ENCODE data around the gene CSMD2. TPM values are rescaled to one million over a fixed set of nuclear protein-coding genes. Genes with fewer than 3 reads are reported as not detected.

The CSMD2 gene
- total and polyA plus RNA-seq, 8 donors: 0.20 to 0.81 (median 0.47) TPM

DNA sequence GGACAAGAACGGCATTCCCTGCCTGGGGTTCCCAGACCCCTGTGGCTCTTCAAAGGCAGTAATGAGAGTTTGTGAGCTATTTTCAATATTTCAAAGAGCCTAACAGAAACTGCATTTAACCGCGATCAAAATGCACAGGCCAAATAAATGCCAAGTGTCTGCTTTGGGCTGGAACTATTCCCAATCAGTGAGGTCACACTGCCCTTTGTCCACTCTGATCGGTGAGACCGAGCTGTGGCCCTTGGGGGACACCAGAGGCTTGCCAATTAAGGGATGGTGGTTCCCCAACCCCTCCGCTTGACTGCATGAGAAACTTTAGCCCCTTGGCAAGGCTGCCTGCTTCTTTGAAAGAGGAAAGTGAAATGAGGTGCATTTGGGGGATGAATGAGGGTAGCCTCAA is 20.3 kb downstream of the CSMD2 start:
- H3K36me3 ChIP-seq: no peaks in the 10 kb centered on the region
- H3K27me3 ChIP-seq: peaks cover 0 to 23% of the 10 kb centered on the region in 2 donors
- ATAC-seq: no peak
- H3K9me3 ChIP-seq: no peaks in the 10 kb centered on the region
- DNase-seq: no peak
- H3K27ac ChIP-seq: no peak overlapping the region
- H3K4me1 ChIP-seq: no peaks in the 10 kb centered on the region
- H3K4me3 ChIP-seq: no peak overlapping the region
- intact Hi-C loops (cut with DNase I): no loop called here
- TF ChIP-seq, protein P1, sequence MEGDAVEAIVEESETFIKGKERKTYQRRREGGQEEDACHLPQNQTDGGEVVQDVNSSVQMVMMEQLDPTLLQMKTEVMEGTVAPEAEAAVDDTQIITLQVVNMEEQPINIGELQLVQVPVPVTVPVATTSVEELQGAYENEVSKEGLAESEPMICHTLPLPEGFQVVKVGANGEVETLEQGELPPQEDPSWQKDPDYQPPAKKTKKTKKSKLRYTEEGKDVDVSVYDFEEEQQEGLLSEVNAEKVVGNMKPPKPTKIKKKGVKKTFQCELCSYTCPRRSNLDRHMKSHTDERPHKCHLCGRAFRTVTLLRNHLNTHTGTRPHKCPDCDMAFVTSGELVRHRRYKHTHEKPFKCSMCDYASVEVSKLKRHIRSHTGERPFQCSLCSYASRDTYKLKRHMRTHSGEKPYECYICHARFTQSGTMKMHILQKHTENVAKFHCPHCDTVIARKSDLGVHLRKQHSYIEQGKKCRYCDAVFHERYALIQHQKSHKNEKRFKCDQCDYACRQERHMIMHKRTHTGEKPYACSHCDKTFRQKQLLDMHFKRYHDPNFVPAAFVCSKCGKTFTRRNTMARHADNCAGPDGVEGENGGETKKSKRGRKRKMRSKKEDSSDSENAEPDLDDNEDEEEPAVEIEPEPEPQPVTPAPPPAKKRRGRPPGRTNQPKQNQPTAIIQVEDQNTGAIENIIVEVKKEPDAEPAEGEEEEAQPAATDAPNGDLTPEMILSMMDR (IDR thresholded peaks at IDR 0.05): no peak

DNA sequence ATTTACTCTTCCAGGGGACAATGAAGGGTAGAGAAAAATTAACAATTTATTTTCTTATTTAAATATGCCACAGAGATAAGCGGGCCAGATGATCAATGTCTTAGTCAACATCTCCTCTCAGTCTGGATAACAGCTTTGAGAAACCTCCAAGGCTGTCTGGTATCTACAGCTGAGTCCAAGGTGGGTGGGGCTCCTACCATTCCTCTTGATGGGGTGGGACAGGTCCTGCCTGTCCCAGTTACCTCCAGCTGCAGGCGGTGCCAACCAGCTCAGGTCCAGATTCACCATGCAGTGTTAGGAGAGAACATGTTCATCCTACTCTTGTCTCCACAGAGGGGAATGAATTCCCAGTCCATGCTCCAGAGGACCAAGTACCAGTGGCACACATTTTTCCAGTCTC is 21.1 kb downstream of the CSMD2 start:
- ATAC-seq: no peak
- TF ChIP-seq, protein P1 (IDR thresholded peaks at IDR 0.05): no peak
- no peak for DNase-seq
- intact Hi-C loops (cut with DNase I): no loop called here
- Histone ChIP-seq H3K9me3 (no peaks in the 10 kb centered on the region), H3K4me3 (no peak overlapping the region), H3K4me1 (no peaks in the 10 kb centered on the region), H3K27me3 (peaks cover 0 to 18% of the 10 kb centered on the region in 2 donors), H3K27ac (no peak overlapping the region), H3K36me3 (no peaks in the 10 kb centered on the region)

DNA sequence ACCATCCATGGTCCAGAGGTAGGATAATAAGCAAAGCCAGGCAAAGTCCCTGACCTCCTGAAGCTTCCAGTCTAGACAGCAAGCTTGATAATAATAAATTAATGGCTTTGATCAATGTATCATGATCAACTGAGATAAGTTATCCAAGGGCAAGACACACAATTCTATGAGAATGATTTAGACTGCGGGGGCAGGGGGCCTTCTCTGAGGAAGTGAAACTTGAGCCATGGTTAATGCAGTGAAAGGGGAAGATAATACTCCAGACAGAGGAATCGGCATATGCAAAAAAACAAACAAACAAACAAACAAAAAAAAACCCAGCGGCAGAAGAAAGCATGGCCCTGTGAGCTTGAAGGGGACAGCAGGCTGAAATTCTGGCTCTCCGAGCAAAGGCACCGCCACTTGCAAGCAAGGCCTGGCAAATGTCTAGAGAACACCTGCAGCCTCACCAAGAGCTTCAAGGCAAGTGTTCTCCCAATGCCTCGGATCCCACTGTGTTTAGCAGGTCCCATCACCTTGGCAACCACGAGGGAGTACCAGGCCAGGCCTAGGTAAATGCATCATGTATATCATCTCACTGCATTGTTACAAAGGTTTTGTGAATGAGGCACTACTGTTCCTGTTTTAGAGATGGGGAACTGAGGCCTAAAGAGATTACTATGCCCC is 24.9 kb downstream of the CSMD2 start:
- Histone ChIP-seq H3K9me3 (no peaks in the 10 kb centered on the region), H3K27me3 (peaks cover 0 to 7% of the 10 kb centered on the region in 2 donors), H3K4me1 (no peaks in the 10 kb centered on the region), H3K27ac (no peak overlapping the region), H3K36me3 (no peaks in the 10 kb centered on the region), H3K4me3 (no peak overlapping the region)
- no peak for ATAC-seq
- intact Hi-C loops (cut with DNase I): no loop called here
- DNase-seq: no peak
- TF ChIP-seq, protein P1 (IDR thresholded peaks at IDR 0.05): no peak

DNA sequence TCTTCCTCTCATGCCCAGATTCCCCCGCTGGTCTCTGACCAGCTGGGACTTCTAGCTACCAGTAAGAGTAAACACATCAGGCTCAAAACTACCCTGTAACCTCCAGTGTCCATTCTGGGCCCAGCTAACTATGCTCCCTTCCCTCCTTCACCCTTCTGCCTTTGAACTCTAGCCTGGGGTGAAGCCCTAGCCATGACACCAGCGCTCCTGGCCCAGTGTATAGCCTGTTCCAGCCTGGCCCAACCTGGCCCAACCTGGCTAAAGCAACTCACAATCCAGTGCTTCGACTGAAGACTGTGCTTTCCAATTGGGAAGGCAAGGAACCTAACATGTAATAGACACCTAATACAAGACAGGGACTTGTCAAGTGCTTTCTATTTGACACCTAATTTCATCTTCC is 27.6 kb downstream of the CSMD2 start:
- intact Hi-C loops (cut with DNase I): no loop called here

DNA sequence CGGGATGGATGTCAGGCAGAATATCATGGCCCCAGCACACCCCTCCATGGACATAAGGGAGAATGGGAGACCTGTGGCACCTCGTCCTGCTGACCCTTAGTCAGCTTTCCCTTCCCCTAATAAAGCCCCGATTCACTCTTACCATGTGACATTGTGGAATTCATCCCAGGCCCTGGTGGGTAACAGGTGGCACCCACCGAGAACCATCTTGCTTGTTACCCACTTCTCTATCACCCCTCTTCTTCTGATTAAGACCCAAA is 32.9 kb downstream of the CSMD2 start:
- ATAC-seq: no peak
- no peak overlapping the region for H3K4me3 ChIP-seq
- TF ChIP-seq, protein P1 (IDR thresholded peaks at IDR 0.05): no peak
- no peaks in the 10 kb centered on the region for H3K27me3 ChIP-seq
- H3K27ac ChIP-seq: no peak overlapping the region
- no peaks in the 10 kb centered on the region for H3K9me3 ChIP-seq
- intact Hi-C loops (cut with DNase I): no loop called here
- H3K36me3 ChIP-seq: no peaks in the 10 kb centered on the region
- no peaks in the 10 kb centered on the region for H3K4me1 ChIP-seq
- DNase-seq: no peak

More for the DNA sequence above, 27.6 kb downstream of the CSMD2 start:
- H3K27me3 ChIP-seq: no peaks in the 10 kb centered on the region
- TF ChIP-seq, protein P1 (IDR thresholded peaks at IDR 0.05): no peak
- H3K4me3 ChIP-seq: no peak overlapping the region
- H3K36me3 ChIP-seq: no peaks in the 10 kb centered on the region
- H3K27ac ChIP-seq: no peak overlapping the region
- DNase-seq: no peak
- no peak for ATAC-seq
- H3K9me3 ChIP-seq: no peaks in the 10 kb centered on the region
- H3K4me1 ChIP-seq: no peaks in the 10 kb centered on the region
